ENCODE data around the gene CST4.
A peak's percentile ranks its signal among the peaks of the same experiment; 100 is the strongest.

Gene CST4

GRCh38 chr20:23644164-23644563 is 44.7 kb downstream of the CST4 start:
- POLR2A ChIA-PET (ENCODE audit: low non-redundant PET): no interaction called here

GRCh38 chr20:23643659-23644058 is 45.2 kb downstream of the CST4 start:
- CTCF ChIA-PET: no interaction called here
- DNase-seq (ENCODE audit: low spot score): no peak

More at GRCh38 chr20:23644164-23644563, 44.7 kb downstream of the CST4 start:
- CTCF ChIA-PET: no interaction called here
- no peak for TF ChIP-seq CTCF (conservative IDR thresholded peaks at IDR 0.05; ENCODE audit: low read depth)
- DNase-seq (ENCODE audit: low spot score): no peak
- no peak overlapping the region for H3K27ac ChIP-seq

GRCh38 chr20:23641936-23642751 is 46.7 kb downstream of the CST4 start:
- TF ChIP-seq CTCF (conservative IDR thresholded peaks at IDR 0.05; ENCODE audit: low read depth): no peak
- ChIA-PET POLR2A (ENCODE audit: low non-redundant PET) (no interaction called here), CTCF (no interaction called here)
- DNase-seq (ENCODE audit: low spot score): peak; percentile 53
- peak overlapping the region; percentile 49 for H3K27ac ChIP-seq

More at GRCh38 chr20:23643659-23644058, 45.2 kb downstream of the CST4 start:
- no peak for TF ChIP-seq CTCF (conservative IDR thresholded peaks at IDR 0.05; ENCODE audit: low read depth)
- no peak overlapping the region for H3K27ac ChIP-seq
- POLR2A ChIA-PET (ENCODE audit: low non-redundant PET): no interaction called here

- peak overlapping the region; percentile 92; the same call in 1 of the 2 replicates for H3K27ac ChIP-seq
- TF ChIP-seq CTCF (conservative IDR thresholded peaks at IDR 0.05; ENCODE audit: low read depth): no peak
- POLR2A ChIA-PET (ENCODE audit: low non-redundant PET): no interaction called here
- DNase-seq (ENCODE audit: low spot score): no peak
- CTCF ChIA-PET: no interaction called here
Observed at GRCh38 chr20:23640671-23641667, 47.9 kb downstream of the CST4 start.

- ChIA-PET POLR2A (ENCODE audit: low non-redundant PET) (no interaction called here), CTCF (no interaction called here)
- no peak for DNase-seq (ENCODE audit: low spot score)
- peak overlapping the region; percentile 92 for H3K27ac ChIP-seq
- no peak for TF ChIP-seq CTCF (conservative IDR thresholded peaks at IDR 0.05; ENCODE audit: low read depth)
Observed at GRCh38 chr20:23640018-23640601, 48.7 kb downstream of the CST4 start.

- no peak for TF ChIP-seq CTCF (conservative IDR thresholded peaks at IDR 0.05; ENCODE audit: low read depth)
- POLR2A ChIA-PET (ENCODE audit: low non-redundant PET): no interaction called here
- CTCF ChIA-PET: no interaction called here
- H3K27ac ChIP-seq: peak overlapping the region; percentile 92
- no peak for DNase-seq (ENCODE audit: low spot score)
Observed at GRCh38 chr20:23639490-23639958, 49.3 kb downstream of the CST4 start.
